Omental fat pad (tissue), 4 donors: ENCODE results near the gene RNF121. TPM values are rescaled to one million over a fixed set of nuclear protein-coding genes. Genes with fewer than 3 reads are reported as not detected.

ENCODE experiments used
- ATAC-seq: fragments of 150-250 bp; one replicate; pipeline ENCODE4 v1.9.1; 2016; ENCODE audit warnings: mild to moderate bottlenecking, moderate library complexity; ENCODE audit not compliant: low FRiP score
- DNase-seq: peaks from one replicate; pipeline ENCODE4 v3.0.0-alpha.2; 2019; ENCODE audit warnings: low spot score
- CTCF ChIP-seq, 3 donors: fragments of 450-650 bp; IDR thresholded peaks; one replicate each; pipeline ENCODE4 v1.5.1; 2016 to 2017; ENCODE audit warnings: antibody characterized with exemption in 3 of 3, mild to moderate bottlenecking in 3 of 3, moderate library complexity in 2 of 3
- total RNA-seq, 4 donors: library from RNA; depleted of rRNA; stranded (reverse); fragments of >200 nt; gene quantifications; one replicate each; pipeline ENCODE4 v1.1.0, GENCODE V29; 2016

The RNF121 gene
- total RNA-seq, 4 donors from 2014 or later: 19.2 to 25.6 (median 23.7) TPM

- ATAC-seq (peak; percentile 57), DNase-seq (no peak)
- TF ChIP-seq CTCF (IDR thresholded peaks at IDR 0.05): peak in 1 of 3 donors; percentile 13
These were observed 49.0 kb downstream of the RNF121 start for GRCh38 chr11:71977743-71978418.

GRCh38 chr11:71979094-71979493 lies 50.2 kb downstream of the RNF121 start:
- TF ChIP-seq CTCF (IDR thresholded peaks at IDR 0.05): no peak
- DNase-seq: no peak

GRCh38 chr11:71979602-71980001 lies 50.8 kb downstream of the RNF121 start:
- ATAC-seq (no peak), DNase-seq (no peak)
- TF ChIP-seq CTCF (IDR thresholded peaks at IDR 0.05): no peak

More at GRCh38 chr11:71979094-71979493, 50.2 kb downstream of the RNF121 start:
- ATAC-seq: no peak

- DNase-seq (no peak), ATAC-seq (no peak)
- no peak for TF ChIP-seq CTCF (IDR thresholded peaks at IDR 0.05)
These were observed 57.3 kb downstream of the RNF121 start for GRCh38 chr11:71986131-71986530.

- no peak for DNase-seq
- TF ChIP-seq CTCF (IDR thresholded peaks at IDR 0.05): no peak
These were observed 58.7 kb downstream of the RNF121 start for GRCh38 chr11:71987521-71987920.

GRCh38 chr11:71988050-71988449 lies 59.2 kb downstream of the RNF121 start:
- peak; percentile 85 for ATAC-seq
- TF ChIP-seq CTCF (IDR thresholded peaks at IDR 0.05): no peak
- DNase-seq: no peak

More at GRCh38 chr11:71987521-71987920, 58.7 kb downstream of the RNF121 start:
- peak; percentile 7 for ATAC-seq

- DNase-seq (no peak), ATAC-seq (no peak)
- no peak for TF ChIP-seq CTCF (IDR thresholded peaks at IDR 0.05)
These were observed 61.9 kb downstream of the RNF121 start for GRCh38 chr11:71990701-71991100.
